Activated T-cell treated with anti-CD3 and anti-CD28 coated beads for 48 hours (primary cell): Measurements from ENCODE around the gene OTOGL.
"Not testable (repeated sequence)": the region's sequence is repeated elsewhere in the genome, so short reads cannot be mapped to it uniquely, and the experiment has no call there.

Source experiments
- DNase-seq: peaks from one replicate; pipeline ENCODE4 v3.0.0-alpha.2; 2020; ENCODE audit warnings: low read depth

OTOGL gene

DNA sequence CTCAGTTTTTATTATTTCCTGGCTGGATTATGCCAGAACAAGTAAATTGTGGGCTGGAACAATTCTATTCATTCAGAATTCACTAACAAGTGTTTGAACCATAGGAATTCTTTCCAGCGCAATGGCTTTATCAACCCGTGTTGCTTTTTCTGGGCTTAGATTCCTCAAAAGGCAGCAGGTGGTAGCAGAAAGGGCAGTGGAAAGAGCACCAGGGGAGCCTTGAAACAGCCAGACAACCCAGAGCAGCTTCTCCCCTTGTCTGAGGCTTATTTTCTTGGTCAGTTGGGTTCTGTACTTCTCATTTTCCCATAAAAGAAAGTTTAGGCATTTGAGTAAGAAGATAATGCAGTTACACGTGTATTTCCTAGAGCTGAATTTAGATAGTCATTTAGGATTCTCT is 130.7 kb downstream of the OTOGL start:
- no peak for DNase-seq

DNA sequence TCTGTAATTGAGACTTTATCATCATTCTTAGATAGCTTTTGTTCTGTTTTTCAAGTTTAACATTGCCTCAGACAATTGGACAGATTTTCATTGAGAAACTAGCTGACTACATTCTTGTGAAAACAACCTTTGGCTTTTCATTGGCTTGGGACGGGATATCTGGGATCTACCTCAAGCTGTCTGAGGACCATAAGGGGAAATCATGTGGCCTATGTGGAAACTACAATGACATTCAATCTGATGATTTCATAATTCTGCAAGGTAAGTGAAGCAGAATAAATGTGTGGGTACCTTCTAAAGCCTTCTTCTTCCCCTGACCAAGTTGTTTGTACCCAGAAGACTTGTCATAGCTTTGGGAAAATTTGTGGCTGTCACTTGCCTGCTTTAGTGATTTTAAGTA is 133.5 kb downstream of the OTOGL start:
- DNase-seq: no peak

DNA sequence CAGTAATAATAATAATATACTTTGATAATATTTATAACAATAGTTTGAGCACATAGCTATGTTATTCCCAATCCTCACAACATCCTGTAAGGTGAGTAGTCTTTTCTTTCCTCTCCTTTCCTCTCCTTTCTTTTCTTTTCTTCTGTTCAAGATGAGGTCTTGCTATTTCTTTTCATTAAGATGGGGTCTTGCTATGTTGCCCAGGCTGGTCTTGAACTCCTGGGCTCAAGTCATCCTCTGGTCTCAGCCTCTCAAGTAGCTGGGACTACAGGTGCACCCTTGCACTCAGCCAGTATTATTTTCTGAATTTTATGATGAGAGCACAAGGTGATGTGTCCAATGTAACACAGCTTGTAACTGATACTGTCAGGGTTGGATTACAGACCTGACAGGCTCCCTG is 134.6 kb downstream of the OTOGL start:
- DNase-seq: no peak

DNA sequence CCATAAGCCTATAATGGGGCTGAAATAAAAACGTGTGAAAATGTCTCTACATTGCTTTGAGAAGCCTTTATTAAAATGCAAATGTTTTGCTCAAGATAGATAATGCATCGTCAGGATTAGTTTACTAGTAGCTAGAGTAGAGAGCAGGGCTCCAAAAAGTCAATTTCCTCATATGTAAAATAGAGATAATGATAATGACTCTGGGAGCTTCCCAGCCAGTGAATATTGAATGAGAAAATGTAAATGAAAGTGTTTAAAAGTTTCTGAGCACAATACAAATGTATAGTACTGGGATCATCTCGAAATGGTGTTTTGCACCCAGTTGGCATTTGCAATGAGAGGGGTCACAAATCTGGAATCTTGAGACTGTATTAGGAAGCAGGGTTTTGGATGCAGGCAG is 135.3 kb downstream of the OTOGL start:
- no peak for DNase-seq

DNA sequence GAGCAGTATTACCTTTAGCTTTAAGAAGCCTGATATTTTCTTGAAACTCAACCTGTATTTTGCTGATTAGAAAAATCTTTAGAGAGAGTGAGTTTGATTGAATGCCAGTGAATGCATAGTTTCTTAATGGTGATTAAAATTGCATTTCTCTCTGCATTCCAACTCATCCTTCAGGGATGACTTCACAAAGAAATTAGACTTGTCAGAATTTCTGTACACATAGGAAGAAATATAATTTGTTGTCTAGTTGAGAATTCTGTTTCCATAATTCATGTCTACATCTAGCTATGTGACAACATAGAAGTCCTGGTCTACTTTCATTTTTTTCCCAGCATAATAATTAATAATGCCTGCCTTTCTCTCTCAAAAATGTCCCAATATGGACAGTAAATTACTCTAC is 136.6 kb downstream of the OTOGL start:
- no peak for DNase-seq

DNA sequence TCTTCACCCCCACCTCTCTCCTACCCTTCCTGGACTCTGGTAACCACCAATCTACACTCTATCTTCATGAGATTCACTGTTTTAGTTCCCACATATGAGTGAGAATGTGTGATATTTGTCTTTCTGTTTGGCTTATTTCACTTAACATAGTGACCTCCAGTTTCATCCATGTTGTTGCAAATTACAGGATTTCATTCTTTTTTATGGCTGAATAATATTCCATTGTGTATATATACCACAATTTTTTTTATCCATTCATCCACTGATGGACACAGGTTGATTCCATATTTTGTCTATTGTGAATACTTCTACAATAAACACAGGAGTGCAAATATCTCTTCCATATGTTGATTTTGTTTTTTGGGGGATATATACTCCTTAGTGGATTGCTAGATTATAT is 140.5 kb downstream of the OTOGL start:
- DNase-seq: no peak

DNA sequence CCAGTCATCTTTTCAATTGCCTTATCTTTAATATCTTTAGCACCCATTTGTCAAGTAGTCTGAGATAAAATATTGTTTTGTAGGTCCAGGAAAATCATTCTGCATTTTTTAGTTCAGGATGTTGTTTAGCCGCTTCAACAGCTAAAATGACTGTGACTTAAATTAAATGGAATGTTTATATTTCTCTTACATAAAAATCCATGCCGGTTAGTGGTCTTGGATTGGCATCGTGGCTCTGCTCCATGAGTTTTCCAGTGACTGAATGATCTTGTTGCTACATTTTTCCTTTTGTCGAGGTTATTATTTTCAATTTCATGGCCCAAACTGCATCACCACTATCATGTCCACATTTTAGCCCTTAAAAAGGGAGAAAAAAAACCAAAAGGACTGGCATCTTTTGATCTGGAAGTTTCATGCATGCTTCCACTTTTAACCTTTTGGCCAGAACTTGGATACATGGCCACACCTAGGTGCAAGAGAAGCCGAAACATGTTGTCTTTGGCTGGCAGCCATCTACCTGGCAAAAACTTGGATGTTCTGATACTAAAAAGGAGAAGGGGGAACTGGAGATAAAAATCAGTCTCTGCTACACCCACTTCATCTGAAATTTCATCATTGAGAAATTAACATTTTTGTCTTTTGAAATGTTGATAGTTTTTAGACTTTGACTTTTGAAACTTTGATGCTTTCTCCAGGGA is 142.4 kb downstream of the OTOGL start:
- DNase-seq: no peak

DNA sequence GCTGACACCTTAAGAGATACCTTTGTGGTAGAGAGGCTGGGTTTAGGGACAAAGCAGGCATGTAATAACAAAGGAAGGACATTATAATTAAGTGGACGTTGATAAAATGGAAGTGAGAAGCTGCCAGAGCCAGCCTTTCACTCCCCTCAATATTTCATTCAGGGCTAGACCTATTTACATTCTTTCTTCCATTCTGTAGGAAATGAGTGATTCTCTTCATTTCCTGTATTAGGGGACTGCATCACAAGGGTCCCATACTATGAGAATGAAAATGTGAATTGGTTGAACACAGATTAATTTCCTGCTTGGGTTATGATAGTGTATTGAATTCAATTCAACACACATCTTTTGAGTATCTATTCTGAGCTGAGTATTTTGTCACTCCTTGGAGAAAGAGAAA is 143.0 kb downstream of the OTOGL start:
- no peak for DNase-seq

DNA sequence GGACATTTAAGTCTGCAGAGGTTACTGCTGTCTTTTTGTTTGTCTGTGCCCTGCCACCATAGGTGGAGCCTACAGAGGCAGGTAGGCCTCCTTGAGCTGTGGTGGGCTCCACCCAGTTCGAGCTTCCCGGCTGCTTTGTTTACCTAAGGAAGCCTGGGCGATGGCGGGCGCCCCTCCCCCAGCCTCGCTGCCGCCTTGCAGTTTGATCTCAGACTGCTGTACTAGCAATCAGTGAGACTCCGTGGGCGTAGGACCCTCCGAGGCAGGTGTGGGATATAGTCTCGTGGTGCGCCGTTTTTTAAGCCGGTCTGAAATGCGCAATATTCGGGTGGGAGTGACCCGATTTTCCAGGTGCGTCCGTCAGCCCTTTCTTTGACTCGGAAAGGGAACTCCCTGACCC is 150.2 kb downstream of the OTOGL start:
- DNase-seq: not testable (repeated sequence)

DNA sequence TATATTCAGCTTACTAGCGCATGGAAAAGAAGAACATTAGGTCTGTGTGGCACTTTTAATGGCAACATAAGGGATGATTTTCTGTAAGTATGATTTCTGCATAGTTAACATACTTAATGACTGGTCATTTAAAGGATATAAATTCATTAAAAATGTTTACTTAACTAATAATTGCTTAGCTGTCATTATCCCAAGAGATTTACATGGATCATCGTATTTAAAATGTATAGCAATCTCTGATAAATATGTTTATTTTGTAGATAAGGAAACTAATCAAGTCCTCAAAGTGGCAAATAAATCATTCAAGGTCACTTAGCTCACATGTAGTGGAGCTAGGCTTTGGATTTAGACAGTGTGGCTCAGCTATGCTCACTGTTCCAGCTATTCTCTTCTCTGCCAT is 158.6 kb downstream of the OTOGL start:
- no peak for DNase-seq

DNA sequence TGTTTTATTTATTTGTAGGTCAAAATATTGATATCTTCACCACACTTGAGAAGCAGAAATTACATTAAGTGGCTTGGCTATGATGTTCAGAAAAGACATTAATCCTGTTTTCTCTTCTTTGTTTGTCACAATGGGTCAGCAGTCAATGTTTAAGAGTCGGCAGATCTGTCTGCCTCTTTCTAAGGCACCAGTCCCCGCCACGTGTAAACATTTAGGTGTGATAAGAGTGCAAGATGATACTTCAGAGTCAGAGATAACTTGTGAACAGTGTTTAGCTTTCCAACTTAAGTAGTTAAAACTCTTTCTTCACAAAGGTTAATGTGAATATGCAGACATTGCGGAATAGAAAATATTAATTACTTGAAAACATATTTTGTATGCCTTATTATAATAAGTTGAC is 160.9 kb downstream of the OTOGL start:
- DNase-seq: no peak

DNA sequence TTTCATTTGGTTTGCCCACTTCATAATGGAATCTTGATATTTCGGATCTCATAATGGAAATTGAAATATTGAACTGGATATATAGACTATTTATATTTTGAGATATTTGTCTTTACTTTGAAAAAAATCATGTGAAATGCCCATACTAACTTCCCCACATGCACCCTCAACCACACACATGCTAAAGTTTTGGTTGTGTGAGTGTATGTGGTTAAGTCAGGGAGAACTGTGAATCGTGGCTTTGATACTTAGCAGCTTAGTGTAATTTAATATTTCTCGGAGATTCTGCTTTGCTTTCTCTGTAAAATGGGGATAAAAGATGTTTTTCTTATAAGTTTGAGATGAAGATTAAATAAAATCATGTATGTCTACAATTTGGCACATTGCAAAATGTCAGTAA is 162.1 kb downstream of the OTOGL start:
- DNase-seq: no peak

DNA sequence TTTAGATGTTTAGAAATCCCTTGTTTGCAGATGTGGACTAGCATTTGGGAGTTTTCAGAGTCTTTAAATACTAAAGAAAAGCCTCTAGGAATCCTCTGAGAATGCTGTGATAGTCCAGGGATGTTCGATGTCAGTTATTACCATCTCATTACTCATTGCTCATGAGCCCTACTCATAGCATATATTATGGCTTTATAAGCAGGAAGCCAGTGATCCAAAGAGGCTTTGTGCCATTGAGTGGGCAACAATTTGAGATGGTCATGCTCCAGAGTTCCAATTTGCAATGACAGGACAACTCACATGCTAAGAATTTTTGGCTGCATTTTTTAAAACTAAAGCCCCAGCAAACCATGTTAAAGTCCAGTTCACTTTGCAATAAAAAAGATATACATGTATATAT is 163.0 kb downstream of the OTOGL start:
- DNase-seq: no peak

DNA sequence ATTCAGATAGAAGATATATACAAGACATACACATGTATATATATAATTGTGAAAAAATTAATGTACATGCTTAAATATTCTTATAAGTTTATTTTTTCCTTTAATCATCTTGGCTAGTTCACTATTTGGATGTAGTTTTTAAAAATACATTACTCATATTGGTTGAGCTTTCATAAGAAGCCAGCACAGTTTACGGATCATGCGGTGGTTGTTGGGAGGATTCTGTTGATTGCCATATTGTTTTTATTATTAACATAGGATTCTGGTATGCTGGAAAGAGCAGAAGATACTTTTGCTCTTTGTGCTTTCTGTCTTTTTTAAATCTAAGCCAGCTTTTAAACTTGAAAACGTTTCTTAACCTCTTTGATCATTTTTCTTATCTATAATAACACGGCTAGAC is 163.4 kb downstream of the OTOGL start:
- no peak for DNase-seq

DNA sequence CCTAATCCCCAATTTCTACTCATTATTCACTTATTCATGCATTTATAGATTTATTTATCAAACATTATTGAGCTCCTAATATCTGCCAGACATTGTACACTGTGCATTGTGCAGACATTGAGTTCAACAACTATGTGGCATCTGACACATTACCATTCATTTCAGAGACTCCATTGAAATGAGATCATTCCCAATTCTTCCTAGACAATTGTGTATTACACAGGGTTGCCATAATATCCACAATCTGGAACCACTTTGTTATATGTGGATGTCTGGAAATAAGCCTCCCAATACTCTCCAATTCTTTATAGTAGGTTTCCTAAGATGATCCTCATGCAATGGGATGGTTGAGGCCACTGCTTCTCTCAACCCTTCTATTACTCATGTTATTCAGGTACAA is 165.0 kb downstream of the OTOGL start:
- DNase-seq: no peak

DNA sequence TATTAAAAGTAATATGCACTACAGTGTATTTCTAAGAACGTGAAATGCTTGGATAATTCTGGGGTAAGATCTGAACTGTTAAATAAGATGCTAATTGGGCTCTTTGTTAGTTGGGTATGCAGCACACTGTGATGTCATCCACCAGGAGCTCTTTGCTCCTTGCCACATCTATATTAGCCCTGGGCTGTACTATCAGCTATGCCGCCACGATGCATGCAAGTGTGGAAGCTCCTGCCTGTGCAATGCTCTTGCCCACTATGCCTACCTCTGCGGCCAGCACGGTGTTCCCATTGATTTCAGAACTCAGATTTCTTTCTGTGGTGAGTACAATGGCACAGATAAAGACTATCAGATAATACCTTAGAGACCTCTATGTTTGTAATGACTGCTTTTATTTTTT is 165.6 kb downstream of the OTOGL start:
- DNase-seq: no peak

DNA sequence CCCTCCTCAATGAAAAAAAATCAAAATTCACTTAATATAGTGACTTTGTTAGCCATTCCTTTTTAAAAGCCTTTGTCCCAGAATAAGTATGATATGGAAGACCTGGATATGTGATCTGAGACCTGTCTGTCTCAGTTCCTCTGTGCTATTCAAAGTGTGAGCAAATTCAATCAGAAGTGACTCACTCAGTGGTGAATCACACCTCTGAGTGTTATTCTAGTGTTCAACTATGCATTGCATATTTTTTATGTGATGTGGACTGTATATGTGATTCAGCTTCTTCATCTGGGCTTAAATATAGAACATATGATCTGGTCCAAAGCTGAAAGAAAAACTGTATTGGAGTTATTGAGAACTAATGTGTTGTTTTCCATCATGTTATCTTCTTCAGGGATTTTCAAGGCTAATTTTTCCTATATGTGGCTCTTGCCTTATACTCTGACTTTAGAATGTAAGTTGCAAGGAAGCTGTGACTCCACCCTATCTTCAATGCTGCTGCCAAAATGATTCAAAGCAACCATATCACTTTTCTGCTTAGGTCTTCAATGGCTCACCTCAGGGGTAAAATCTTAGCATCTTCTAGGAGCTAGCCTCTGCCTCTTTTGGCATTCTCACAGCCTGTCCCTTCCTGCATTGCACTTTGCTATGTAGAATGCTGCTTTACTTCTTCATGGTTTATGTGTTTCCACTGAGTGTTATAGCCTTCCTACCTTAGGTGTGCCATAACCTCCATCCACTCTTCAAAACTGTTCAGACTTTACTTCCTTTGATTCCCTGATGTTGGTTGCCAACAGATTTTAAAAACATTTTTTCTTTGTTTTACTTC is 169.8 kb downstream of the OTOGL start:
- DNase-seq: no peak

DNA sequence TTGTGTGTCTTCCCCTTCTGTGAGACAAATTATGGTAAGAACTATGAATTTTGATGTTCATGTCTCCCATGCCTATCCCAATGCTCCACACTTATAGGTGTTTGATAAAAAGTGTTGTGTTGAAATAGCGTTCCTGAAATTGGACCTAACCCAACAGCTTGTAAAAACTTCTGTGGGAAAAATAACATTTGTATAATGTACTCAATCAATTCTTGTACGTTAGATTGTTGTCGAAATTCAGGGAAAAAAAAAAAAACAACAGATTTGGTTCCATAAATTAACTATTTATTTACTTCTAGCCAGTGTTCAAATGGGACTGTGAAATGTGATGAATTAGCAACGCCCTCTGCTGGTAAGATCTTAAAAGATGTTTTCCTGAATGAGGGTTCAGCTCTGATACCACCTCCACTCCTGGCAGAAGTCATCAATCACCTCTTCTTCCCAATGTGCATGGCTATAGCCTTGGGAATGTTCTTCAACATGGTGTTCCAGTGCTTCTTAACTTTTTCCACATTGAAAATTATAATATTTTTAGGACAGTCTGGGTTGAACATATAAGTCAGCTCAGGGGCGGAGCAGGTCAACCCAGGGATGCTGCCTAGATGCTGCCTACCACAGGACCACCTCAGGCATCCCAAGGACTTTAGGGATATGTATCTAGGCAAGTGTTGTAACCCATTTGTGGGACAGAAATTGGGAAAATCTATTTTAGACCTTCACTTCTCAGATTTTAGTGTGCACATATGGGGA is 170.6 kb downstream of the OTOGL start:
- DNase-seq: no peak

DNA sequence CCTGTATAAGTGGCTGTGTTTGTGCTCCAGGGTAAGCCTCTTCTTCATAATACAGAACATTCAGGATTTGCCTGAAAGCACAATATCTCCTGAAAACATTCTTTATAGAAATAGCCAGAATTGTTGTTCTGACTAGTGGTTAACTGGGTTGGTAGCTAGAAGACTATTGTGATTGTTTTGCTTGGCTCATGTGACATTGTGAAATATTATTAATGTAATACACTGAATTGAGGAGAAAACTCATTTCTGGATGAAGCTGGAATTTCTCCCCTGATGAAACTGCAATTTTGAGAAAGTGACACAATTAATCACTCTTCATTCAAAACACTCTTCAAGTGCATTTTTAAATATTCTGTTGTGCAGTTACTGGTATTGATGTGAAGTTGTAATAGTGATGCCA is 172.4 kb downstream of the OTOGL start:
- no peak for DNase-seq

DNA sequence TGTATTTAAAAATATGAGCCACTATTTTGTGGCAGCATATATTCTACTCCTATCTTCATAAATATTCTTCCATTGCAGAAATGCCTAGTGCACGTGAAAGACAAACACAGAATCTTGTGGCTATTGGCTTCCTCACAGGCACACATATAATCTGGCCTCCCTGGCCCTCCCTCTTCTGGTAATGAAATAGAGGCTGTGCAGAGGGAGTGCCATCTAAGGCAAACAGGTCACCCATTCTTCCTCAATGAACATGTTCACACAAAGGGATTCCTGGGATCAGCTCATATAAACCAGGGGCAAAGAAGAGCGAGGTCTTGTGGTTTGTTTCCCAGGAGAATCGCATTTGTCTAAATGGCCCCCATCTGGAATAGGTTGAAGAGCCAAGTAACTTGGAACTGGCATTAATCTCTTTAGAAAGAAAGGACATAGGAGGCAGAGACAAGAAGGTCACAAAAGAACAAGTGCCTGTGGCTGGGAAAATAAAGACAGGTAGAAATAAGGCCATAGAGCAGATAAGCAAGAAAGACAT is 173.1 kb downstream of the OTOGL start:
- DNase-seq: no peak

DNA sequence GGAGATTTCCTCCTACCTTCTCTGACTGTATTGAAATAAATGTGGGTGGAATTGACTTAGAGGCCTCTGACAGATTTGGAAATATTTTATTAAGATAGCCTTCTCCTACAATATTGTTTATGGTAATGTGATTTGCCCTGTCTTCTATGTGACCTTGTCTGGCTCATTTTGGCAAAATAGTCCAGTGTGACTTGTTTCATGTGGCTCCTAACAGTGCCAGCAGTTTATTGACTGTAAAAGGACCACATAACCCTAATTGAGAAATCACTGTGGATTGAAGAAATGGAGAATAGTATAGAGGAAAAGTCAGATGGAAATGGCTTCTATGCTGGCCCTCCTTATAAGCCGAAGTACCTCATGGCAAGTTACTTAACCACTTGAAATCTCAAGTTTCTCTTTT is 173.8 kb downstream of the OTOGL start:
- DNase-seq: no peak

DNA sequence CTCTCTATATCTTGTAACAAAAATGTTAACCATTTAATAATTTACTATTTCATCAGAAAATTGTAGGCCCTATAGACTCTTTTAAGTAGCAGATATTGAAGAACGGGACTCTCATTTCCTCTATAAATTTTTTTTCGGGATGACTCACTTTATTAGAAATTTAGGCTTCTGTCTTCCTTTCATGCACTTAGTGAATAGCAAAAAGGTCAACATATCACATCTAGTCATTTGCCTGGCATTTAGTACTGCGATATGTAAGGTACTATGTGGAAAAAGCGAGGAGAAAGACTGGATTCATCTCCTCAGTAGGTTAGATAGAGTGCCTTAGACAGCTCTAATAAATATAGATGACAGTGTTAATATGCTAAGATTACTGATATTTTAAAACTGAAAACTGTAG is 178.4 kb downstream of the OTOGL start:
- DNase-seq: no peak

DNA sequence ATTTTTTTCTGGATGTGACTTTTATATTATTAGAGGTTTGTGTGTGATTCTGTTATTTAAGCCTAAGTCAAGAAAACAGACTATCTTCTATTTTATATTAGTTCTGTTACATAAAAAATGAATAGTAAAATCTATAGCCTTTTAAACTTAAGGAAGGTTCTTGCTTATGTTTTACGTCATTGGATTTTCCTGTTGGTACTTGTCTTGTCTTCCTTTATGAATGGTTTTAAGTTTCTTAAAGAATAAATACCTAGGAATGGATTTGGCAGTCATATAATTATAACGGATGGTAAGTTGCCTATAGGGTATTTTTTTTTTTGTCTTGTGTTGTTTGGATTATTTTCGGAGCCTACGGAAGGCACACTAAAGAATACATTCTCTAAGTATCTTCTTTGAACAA is 182.9 kb downstream of the OTOGL start:
- no peak for DNase-seq
